ENCODE data around the gene ATXN1.

ATXN1 gene

GRCh38 chr6:16491666-16492313 lies 269.5 kb downstream of the ATXN1 start:
- DNase-seq = no peak

GRCh38 chr6:16490616-16491015 lies 270.6 kb downstream of the ATXN1 start:
- no peak for DNase-seq

- DNase-seq = no peak
Measured at GRCh38 chr6:16488813-16489212, 272.4 kb downstream of the ATXN1 start.

- no peak for DNase-seq
Measured at GRCh38 chr6:16487996-16488674, 273.1 kb downstream of the ATXN1 start.

GRCh38 chr6:16486661-16487060 lies 274.6 kb downstream of the ATXN1 start:
- no peak for DNase-seq

GRCh38 chr6:16483315-16483875 lies 277.9 kb downstream of the ATXN1 start:
- DNase-seq = no peak

GRCh38 chr6:16482702-16483314 lies 278.5 kb downstream of the ATXN1 start:
- DNase-seq = no peak

- DNase-seq = no peak
Measured at GRCh38 chr6:16481697-16482399, 279.4 kb downstream of the ATXN1 start.

GRCh38 chr6:16480763-16481560 lies 280.3 kb downstream of the ATXN1 start:
- no peak for DNase-seq

- DNase-seq = no peak
Measured at GRCh38 chr6:16477367-16478149, 283.7 kb downstream of the ATXN1 start.

- DNase-seq = no peak
Measured at GRCh38 chr6:16476861-16477260, 284.4 kb downstream of the ATXN1 start.

- no peak for DNase-seq
Measured at GRCh38 chr6:16475494-16475781, 285.8 kb downstream of the ATXN1 start.

GRCh38 chr6:16474772-16475493 lies 286.3 kb downstream of the ATXN1 start:
- no peak for DNase-seq

GRCh38 chr6:16473908-16474771 lies 287.1 kb downstream of the ATXN1 start:
- no peak for DNase-seq

GRCh38 chr6:16473184-16473907 lies 287.9 kb downstream of the ATXN1 start:
- DNase-seq = no peak

GRCh38 chr6:16472349-16473069 lies 288.8 kb downstream of the ATXN1 start:
- no peak for DNase-seq

GRCh38 chr6:16471910-16472297 lies 289.4 kb downstream of the ATXN1 start:
- DNase-seq = no peak

- DNase-seq = no peak
Measured at GRCh38 chr6:16471222-16471909, 289.9 kb downstream of the ATXN1 start.

Data from SW 1271 (cell line).